Natural killer cell (primary cell): ENCODE measurements around the gene THSD7B. TPM values are rescaled to one million over a fixed set of nuclear protein-coding genes. Genes with fewer than 3 reads are reported as not detected.

Experiments used
- ATAC-seq, 3 donors: fragments of 150-1000 bp in 2 of 3; fragments of 200-7000 bp in 1 of 3; cut with Tn5 transposase; 1 replicate in 1 of 3; 2 replicates in 2 of 3; pipeline ENCODE4 v1.10.0; 2021; ENCODE audit warnings: mild to moderate bottlenecking in 2 of 3, moderate library complexity in 2 of 3
- DNase-seq, 2 donors: peaks; one replicate each; pipeline versions ENCODE4 v3.0.0 to v3.0.0-alpha.2; 2013 to 2021; ENCODE audit warnings: mixed read lengths in 1 of 2
- H3K27ac ChIP-seq: one replicate; pipeline ENCODE4 v1.5.1; 2013; ENCODE audit warnings: mild to moderate bottlenecking, low read length
- H3K27me3 ChIP-seq: one replicate; pipeline ENCODE4 v1.6.1; 2013; ENCODE audit warnings: low read length; ENCODE audit not compliant: control insufficient read depth, insufficient read depth
- H3K36me3 ChIP-seq: one replicate; pipeline ENCODE4 v1.6.1; 2013; ENCODE audit warnings: low read length; ENCODE audit not compliant: control insufficient read depth, insufficient read depth
- H3K4me1 ChIP-seq: one replicate; pipeline ENCODE4 v1.6.1; 2013; ENCODE audit warnings: low read length; ENCODE audit not compliant: control insufficient read depth, insufficient read depth
- H3K4me3 ChIP-seq: one replicate; pipeline ENCODE4 v1.5.1; 2013; ENCODE audit warnings: low read length
- H3K9me3 ChIP-seq: one replicate; pipeline ENCODE4 v1.6.1; 2013; ENCODE audit warnings: low read length; ENCODE audit not compliant: control insufficient read depth, insufficient read depth
- H3K27ac Mint-ChIP-seq, 2 donors: one replicate each; pipeline ENCODE4 v1.8.0; 2022; ENCODE audit warnings: mild to moderate bottlenecking in 2 of 2, mixed read lengths in 2 of 2, moderate library complexity in 1 of 2
- H3K27me3 Mint-ChIP-seq, 2 donors: one replicate each; pipeline ENCODE4 v1.8.0; 2022; ENCODE audit warnings: low read depth in 2 of 2, mixed read lengths in 2 of 2
- H3K36me3 Mint-ChIP-seq: one replicate; pipeline ENCODE4 v1.8.0; 2022; ENCODE audit warnings: mixed read lengths
- H3K4me1 Mint-ChIP-seq, 2 donors: one replicate each; pipeline ENCODE4 v1.8.0; 2022; ENCODE audit warnings: mixed read lengths in 2 of 2
- H3K4me3 Mint-ChIP-seq: one replicate; pipeline ENCODE4 v1.8.0; 2022; ENCODE audit warnings: mild to moderate bottlenecking, moderate library complexity, mixed read lengths
- H3K9me3 Mint-ChIP-seq, 2 donors: one replicate each; pipeline ENCODE4 v1.8.0; 2022; ENCODE audit warnings: mixed read lengths in 2 of 2
- CTCF ChIP-seq: fragments of 200-600 bp; IDR thresholded peaks from one replicate; pipeline ENCODE4 v1.8.0; 2022; ENCODE audit warnings: antibody characterized with exemption
- WGBS: methylation state at CpG from one replicate; pipeline ENCODE4 v1.1.7; 2013; ENCODE audit warnings: missing lambda C conversion rate; ENCODE audit not compliant: insufficient coverage; 5-methylcytosine and 5-hydroxymethylcytosine counted together
- intact Hi-C: fragments of 100-400 bp; cut with micrococcal nuclease; formaldehyde crosslinking; loops from one replicate; pipeline ENCODE4 v1.14.2; 2022
- total RNA-seq, 4 donors: library from RNA; stranded (reverse); fragments of 120-200 nt in 1 of 4; gene quantifications; one replicate each; pipeline versions ENCODE4 v1.2.3 to v1.2.4, GENCODE V29; 2013 to 2022

Gene THSD7B
- total RNA-seq, 3 donors from 2014 or later (not counting 1 experiment from before 2014, with no cell fraction given), result not detected

GRCh38 chr2:137232076-137232475 is 466.7 kb downstream of the THSD7B start:
- TF ChIP-seq CTCF, result no peak
- no peaks in the 10 kb centered on the region for H3K36me3 ChIP-seq
- H3K36me3 Mint-ChIP-seq, result no peaks in the 10 kb centered on the region
- H3K27me3 Mint-ChIP-seq, result no peaks in the 10 kb centered on the region
- intact Hi-C loops, result no loop called here
- no peaks in the 10 kb centered on the region for H3K9me3 ChIP-seq
- no peak overlapping the region for H3K27ac ChIP-seq
- ATAC-seq (no peak), DNase-seq (no peak)
- H3K4me1 ChIP-seq, result no peaks in the 10 kb centered on the region
- no peak overlapping the region for H3K27ac Mint-ChIP-seq
- no peaks in the 10 kb centered on the region for H3K4me1 Mint-ChIP-seq
- no peak overlapping the region for H3K4me3 Mint-ChIP-seq
- WGBS, result 80% methylated on average over 1 of the region's 2 CpGs
- H3K27me3 ChIP-seq, result no peaks in the 10 kb centered on the region
- H3K9me3 Mint-ChIP-seq, result peaks cover 3 to 8% of the 10 kb centered on the region in 2 donors
- no peak overlapping the region for H3K4me3 ChIP-seq

DNA sequence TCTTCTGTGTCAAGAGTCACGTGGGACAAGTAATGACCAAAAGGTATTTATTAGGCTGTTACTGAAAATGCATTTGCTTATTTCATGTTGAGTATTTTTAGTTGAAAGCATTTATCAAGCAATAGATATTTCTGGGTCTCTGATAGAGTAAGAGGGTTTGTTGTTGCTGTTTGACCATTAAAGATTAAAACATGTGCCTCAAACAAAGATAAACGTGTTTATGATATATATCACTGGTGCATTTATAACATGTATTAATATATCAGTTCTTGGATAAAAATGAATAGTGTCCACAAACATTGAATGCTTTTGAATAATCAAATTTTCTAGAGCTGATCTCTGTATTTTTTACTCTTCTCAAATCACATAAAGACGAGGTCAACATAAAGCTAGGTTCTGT is 467.7 kb downstream of the THSD7B start:
- Mint-ChIP-seq H3K27me3 (no peaks in the 10 kb centered on the region), H3K4me1 (no peaks in the 10 kb centered on the region), H3K4me3 (no peak overlapping the region), H3K27ac (no peak overlapping the region), H3K36me3 (no peaks in the 10 kb centered on the region), H3K9me3 (peaks cover 6 to 10% of the 10 kb centered on the region in 2 donors)
- no peaks in the 10 kb centered on the region for H3K4me1 ChIP-seq
- no peak overlapping the region for H3K27ac ChIP-seq
- DNase-seq, result no peak
- no peak overlapping the region for H3K4me3 ChIP-seq
- no peak for ATAC-seq
- intact Hi-C loops, result no loop called here
- no peaks in the 10 kb centered on the region for H3K9me3 ChIP-seq
- H3K36me3 ChIP-seq, result no peaks in the 10 kb centered on the region
- no peak for TF ChIP-seq CTCF
- no peaks in the 10 kb centered on the region for H3K27me3 ChIP-seq
- WGBS, result 95% methylated on average over 1 of the region's 3 CpGs

GRCh38 chr2:137237055-137237454 is 471.7 kb downstream of the THSD7B start:
- ATAC-seq (no peak), DNase-seq (no peak)
- Mint-ChIP-seq H3K27ac (no peak overlapping the region), H3K27me3 (no peaks in the 10 kb centered on the region), H3K36me3 (no peaks in the 10 kb centered on the region), H3K4me3 (no peak overlapping the region), H3K4me1 (no peaks in the 10 kb centered on the region), H3K9me3 (peaks cover 16 to 18% of the 10 kb centered on the region in 2 donors)
- H3K4me3 ChIP-seq, result no peak overlapping the region
- intact Hi-C loops, result no loop called here
- H3K27ac ChIP-seq, result no peak overlapping the region
- H3K9me3 ChIP-seq, result no peaks in the 10 kb centered on the region
- 89% methylated on average over 4 of the region's 4 CpGs for WGBS
- H3K36me3 ChIP-seq, result no peaks in the 10 kb centered on the region
- H3K4me1 ChIP-seq, result no peaks in the 10 kb centered on the region
- TF ChIP-seq CTCF, result no peak
- H3K27me3 ChIP-seq, result no peaks in the 10 kb centered on the region

- Histone ChIP-seq H3K9me3 (no peaks in the 10 kb centered on the region), H3K4me3 (no peak overlapping the region), H3K27ac (no peak overlapping the region), H3K4me1 (no peaks in the 10 kb centered on the region), H3K36me3 (no peaks in the 10 kb centered on the region), H3K27me3 (no peaks in the 10 kb centered on the region)
- Mint-ChIP-seq H3K36me3 (no peaks in the 10 kb centered on the region), H3K27me3 (no peaks in the 10 kb centered on the region), H3K27ac (no peak overlapping the region), H3K4me3 (no peak overlapping the region), H3K9me3 (peaks cover 16 to 18% of the 10 kb centered on the region in 2 donors), H3K4me1 (no peaks in the 10 kb centered on the region)
- WGBS, result 100% methylated on average over 3 of the region's 3 CpGs
- DNase-seq, result no peak
- intact Hi-C loops, result no loop called here
- no peak for TF ChIP-seq CTCF
- no peak for ATAC-seq
These were observed 472.7 kb downstream of the THSD7B start for GRCh38 chr2:137238065-137238464.
